Spinal cord (tissue), 10 donors: ENCODE data around the gene ULBP1. TPM values are rescaled to one million over a fixed set of nuclear protein-coding genes. Genes with fewer than 3 reads are reported as not detected.
A peak's percentile ranks its signal among the peaks of the same experiment; 100 is the strongest.
"Not testable (repeated sequence)": the region's sequence is repeated elsewhere in the genome, so short reads cannot be mapped to it uniquely, and the experiment has no call there.

ENCODE experiments used
- DNase-seq, 6 donors: peaks; one replicate each; pipeline versions ENCODE4 v3.0.0 to v3.0.0-alpha.2; 2013 to 2015; ENCODE audit warnings: low spot score in 6 of 6, low read depth in 4 of 6
- H3K27ac ChIP-seq: one replicate; pipeline ENCODE4 v1.5.1; 2013; ENCODE audit warnings: low read depth, low read length, control low read depth
- H3K27me3 ChIP-seq: one replicate; pipeline ENCODE4 v1.6.1; 2013; ENCODE audit warnings: low read length; ENCODE audit not compliant: control insufficient read depth, insufficient read depth
- H3K36me3 ChIP-seq: one replicate; pipeline ENCODE4 v1.6.1; 2013; ENCODE audit warnings: low read length; ENCODE audit not compliant: control insufficient read depth, insufficient read depth
- H3K4me1 ChIP-seq: one replicate; pipeline ENCODE4 v1.6.1; 2013; ENCODE audit warnings: low read length; ENCODE audit not compliant: control insufficient read depth, insufficient read depth
- H3K4me3 ChIP-seq: one replicate; pipeline ENCODE4 v1.5.1; 2013; ENCODE audit warnings: low read depth, low read length, control low read depth
- H3K9me3 ChIP-seq: one replicate; pipeline ENCODE4 v1.6.1; 2013; ENCODE audit warnings: low read length; ENCODE audit not compliant: control insufficient read depth, insufficient read depth
- WGBS: methylation state at CpG from one replicate; pipeline ENCODE4 v1.1.5; 2013; ENCODE audit warnings: missing lambda C conversion rate; ENCODE audit not compliant: insufficient coverage; 5-methylcytosine and 5-hydroxymethylcytosine counted together
- polyA plus RNA-seq, 2 donors: library from polyadenylated mRNA; unstranded; fragments of 120-200 nt; gene quantifications; one replicate each; pipeline ENCODE4 v1.2.1, GENCODE V29; 2013; ENCODE audit not compliant: insufficient read length in 2 of 2
- total RNA-seq, 2 donors: library from RNA; depleted of rRNA in 1 of 2; stranded (reverse); fragments of 120-200 nt in 1 of 2; fragments of >200 nt in 1 of 2; gene quantifications; one replicate each; pipeline versions ENCODE4 v1.2.3 to v1.2.4, GENCODE V29; 2013 to 2014
- donor health status: healthy.

Gene ULBP1
- total and polyA plus RNA-seq, 4 donors = 0.17 to 1.3 (median 0.50) TPM

- 75% methylated on average over 2 of the region's 5 CpGs for WGBS
- H3K36me3 ChIP-seq = no peaks in the 10 kb centered on the region
- H3K27me3 ChIP-seq = peaks cover 74% of the 10 kb centered on the region
- DNase-seq = no peak
- no peak overlapping the region for H3K4me3 ChIP-seq
- no peak overlapping the region for H3K27ac ChIP-seq
- no peaks in the 10 kb centered on the region for H3K4me1 ChIP-seq
- H3K9me3 ChIP-seq = no peaks in the 10 kb centered on the region
Measured at GRCh38 chr6:149933036-149933435, 30.7 kb upstream of the ULBP1 start.

- no peaks in the 10 kb centered on the region for H3K9me3 ChIP-seq
- no peaks in the 10 kb centered on the region for H3K36me3 ChIP-seq
- peaks cover 4% of the 10 kb centered on the region for H3K4me1 ChIP-seq
- H3K4me3 ChIP-seq = no peak overlapping the region
- DNase-seq = no peak
- peaks cover 78% of the 10 kb centered on the region for H3K27me3 ChIP-seq
- WGBS = 40% methylated on average over 3 of the region's 3 CpGs
- H3K27ac ChIP-seq = no peak overlapping the region
Measured at GRCh38 chr6:149933461-149933860, 30.3 kb upstream of the ULBP1 start.

GRCh38 chr6:149934249-149935156 lies 29.2 kb upstream of the ULBP1 start:
- H3K9me3 ChIP-seq = no peaks in the 10 kb centered on the region
- no peak overlapping the region for H3K4me3 ChIP-seq
- H3K4me1 ChIP-seq = peaks cover 11% of the 10 kb centered on the region
- peaks cover 82% of the 10 kb centered on the region for H3K27me3 ChIP-seq
- 57% methylated on average over 8 of the region's 11 CpGs for WGBS
- DNase-seq = peak in 4 of 6 donors; percentile 27 to 92 (median 70)
- H3K27ac ChIP-seq = no peak overlapping the region
- H3K36me3 ChIP-seq = no peaks in the 10 kb centered on the region

- Histone ChIP-seq H3K27me3 (peaks cover 83% of the 10 kb centered on the region), H3K4me1 (peaks cover 11% of the 10 kb centered on the region), H3K27ac (no peak overlapping the region), H3K36me3 (no peaks in the 10 kb centered on the region), H3K4me3 (no peak overlapping the region), H3K9me3 (no peaks in the 10 kb centered on the region)
- 57% methylated on average over 1 of the region's 4 CpGs for WGBS
- DNase-seq = no peak
Measured at GRCh38 chr6:149935246-149935645, 28.5 kb upstream of the ULBP1 start.

GRCh38 chr6:149935668-149936067 lies 28.1 kb upstream of the ULBP1 start:
- Histone ChIP-seq H3K27me3 (peaks cover 85% of the 10 kb centered on the region), H3K4me1 (peaks cover 13% of the 10 kb centered on the region), H3K27ac (no peak overlapping the region), H3K4me3 (no peak overlapping the region), H3K9me3 (no peaks in the 10 kb centered on the region), H3K36me3 (no peaks in the 10 kb centered on the region)
- no CpG with 5 or more reads among the region's 2 CpGs for whole genome bisulfite sequencing
- no peak for DNase-seq

GRCh38 chr6:149936743-149937142 lies 27.0 kb upstream of the ULBP1 start:
- peaks cover 86% of the 10 kb centered on the region for H3K27me3 ChIP-seq
- no CpG with 5 or more reads among the region's 2 CpGs for WGBS
- no peak for DNase-seq

GRCh38 chr6:149938013-149938570 lies 25.7 kb upstream of the ULBP1 start:
- Histone ChIP-seq H3K4me1 (peaks cover 32% of the 10 kb centered on the region), H3K27me3 (peaks cover 95% of the 10 kb centered on the region)
- WGBS = under 1% methylated on average over 15 of the region's 20 CpGs
- not testable (repeated sequence) for H3K27ac ChIP-seq, H3K9me3 ChIP-seq, DNase-seq, H3K36me3 ChIP-seq, H3K4me3 ChIP-seq

More at GRCh38 chr6:149936743-149937142, 27.0 kb upstream of the ULBP1 start:
- Histone ChIP-seq H3K4me1 (peaks cover 23% of the 10 kb centered on the region), H3K4me3 (no peak overlapping the region), H3K9me3 (no peaks in the 10 kb centered on the region), H3K27ac (no peak overlapping the region), H3K36me3 (no peaks in the 10 kb centered on the region)

- no peaks in the 10 kb centered on the region for H3K9me3 ChIP-seq
- H3K4me1 ChIP-seq = peaks cover 32% of the 10 kb centered on the region
- DNase-seq = peak in 1 of 6 donors; percentile 35
- under 1% methylated on average over 54 of the region's 58 CpGs for WGBS
- no peak overlapping the region for H3K4me3 ChIP-seq
- no peak overlapping the region for H3K27ac ChIP-seq
- H3K36me3 ChIP-seq = no peaks in the 10 kb centered on the region
- H3K27me3 ChIP-seq = peaks cover 92% of the 10 kb centered on the region
Measured at GRCh38 chr6:149938571-149939355, 25.0 kb upstream of the ULBP1 start.

- Histone ChIP-seq H3K4me1 (peaks cover 32% of the 10 kb centered on the region), H3K4me3 (no peak overlapping the region), H3K36me3 (no peaks in the 10 kb centered on the region), H3K27me3 (peaks cover 90% of the 10 kb centered on the region), H3K9me3 (no peaks in the 10 kb centered on the region), H3K27ac (no peak overlapping the region)
- DNase-seq = peak in 1 of 6 donors; percentile 23
- WGBS = 20% methylated on average over 5 of the region's 5 CpGs
Measured at GRCh38 chr6:149939356-149939648, 24.4 kb upstream of the ULBP1 start.
